HG03139 (cell line): ENCODE results near the gene NGF.

ENCODE experiments used
- ATAC-seq: cut with Tn5 transposase; IDR thresholded peaks from one replicate; pipeline ENCODE4 v1.9.1; 2021; ENCODE audit not compliant: unreplicated experiment

Gene NGF

DNA sequence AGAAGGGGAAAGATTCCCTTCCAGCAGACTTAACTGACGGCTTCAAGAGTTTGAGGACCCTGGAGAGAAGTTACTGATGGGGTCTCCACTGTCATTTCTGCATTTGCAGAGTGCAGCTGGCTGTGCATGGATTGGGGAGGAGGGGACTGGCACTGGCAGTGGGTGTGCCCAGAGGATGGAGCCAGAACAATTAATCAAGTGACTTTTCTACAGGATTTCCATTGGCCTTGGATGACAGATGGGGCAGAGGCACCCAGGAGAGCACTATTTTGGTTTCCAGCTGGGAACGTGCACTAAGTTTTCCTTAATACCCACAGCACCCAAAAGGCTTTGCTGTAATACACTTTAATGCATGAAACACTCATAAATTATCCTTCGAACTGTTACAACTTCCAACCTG lies 1.3 kb downstream of the NGF start:
- ATAC-seq, result no peak

- no peak for ATAC-seq
These were observed 5.0 kb downstream of the NGF start for GRCh38 chr1:115332813-115333608.

DNA sequence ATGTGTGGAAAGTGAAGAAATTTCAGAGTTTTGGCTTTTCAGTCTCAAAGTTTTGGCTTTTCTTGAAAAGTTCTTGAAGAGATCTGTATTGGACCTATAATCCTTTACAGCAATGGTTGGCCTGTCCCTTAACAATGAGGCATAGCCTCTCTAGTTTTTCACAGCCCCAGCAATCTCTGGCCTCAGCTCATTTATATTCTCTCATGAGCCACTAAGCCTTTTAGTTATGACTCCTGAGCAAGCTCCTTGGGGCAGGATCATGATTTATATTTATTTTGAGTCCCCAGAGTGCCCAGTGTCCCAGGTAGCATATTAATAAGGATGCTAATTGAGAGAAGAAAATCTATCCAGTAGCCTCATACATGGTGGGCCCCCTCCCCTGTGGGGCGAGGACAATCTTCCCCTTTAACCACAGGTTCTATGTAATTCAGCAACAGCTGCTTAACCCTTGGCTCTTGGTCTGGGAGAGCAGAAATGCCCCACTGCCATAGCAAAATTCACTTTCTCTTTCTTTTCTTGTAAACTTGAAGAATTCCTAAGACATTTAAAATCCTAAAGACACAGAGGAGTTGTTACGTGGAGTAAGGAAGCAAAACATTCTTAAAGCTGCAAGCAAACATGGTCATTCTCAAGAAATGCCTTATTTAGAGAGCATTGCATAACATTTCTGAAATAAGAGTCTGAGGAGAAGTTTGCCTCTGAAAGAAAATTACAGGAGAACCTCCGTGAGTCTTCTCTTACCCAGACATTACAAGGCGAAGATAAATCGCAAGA lies 6.3 kb downstream of the NGF start:
- no peak for ATAC-seq

- ATAC-seq, result no peak
These were observed 7.5 kb downstream of the NGF start for GRCh38 chr1:115330480-115331013.

GRCh38 chr1:115329965-115330364 lies 8.1 kb downstream of the NGF start:
- ATAC-seq, result no peak

DNA sequence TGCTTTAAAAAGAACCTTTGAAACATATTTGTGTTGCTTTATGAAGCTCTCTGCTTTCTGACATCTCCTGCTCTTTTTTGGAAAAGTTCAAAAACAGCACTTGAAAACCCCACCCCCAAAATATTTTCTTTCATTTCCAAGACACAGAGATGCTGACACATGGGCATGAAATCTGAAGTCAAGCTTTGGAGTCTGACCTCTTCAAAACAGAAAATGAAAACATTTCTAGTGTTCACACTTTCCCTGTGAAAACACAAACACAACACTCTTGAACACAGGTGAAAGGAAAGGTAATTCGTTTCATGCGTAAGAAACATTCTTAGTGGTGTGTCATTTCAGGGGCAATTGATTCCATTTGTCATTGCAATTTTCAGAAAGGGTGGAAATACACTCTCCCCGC lies 10.8 kb downstream of the NGF start:
- ATAC-seq, result no peak

- ATAC-seq, result no peak
These were observed 11.6 kb downstream of the NGF start for GRCh38 chr1:115326419-115326818.

DNA sequence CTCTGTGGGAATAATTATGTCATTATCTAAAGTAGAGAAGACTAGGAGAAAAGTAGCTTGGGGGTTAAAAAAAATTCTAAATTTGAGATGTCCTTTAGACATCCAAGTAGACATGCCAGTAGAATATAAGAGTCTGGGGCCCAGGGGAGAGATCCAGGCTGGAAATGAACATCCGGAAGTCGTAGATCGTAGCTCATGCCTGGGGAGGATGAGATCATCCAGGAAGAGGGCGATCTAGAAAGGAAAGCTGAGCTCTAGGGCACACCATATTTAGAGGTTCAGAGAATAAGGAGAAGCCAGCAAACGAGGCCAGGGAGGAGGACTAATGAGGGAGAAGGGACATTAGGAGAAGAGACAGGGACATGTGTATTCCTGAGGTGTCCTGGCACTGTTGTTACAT lies 12.2 kb downstream of the NGF start:
- ATAC-seq, result no peak

DNA sequence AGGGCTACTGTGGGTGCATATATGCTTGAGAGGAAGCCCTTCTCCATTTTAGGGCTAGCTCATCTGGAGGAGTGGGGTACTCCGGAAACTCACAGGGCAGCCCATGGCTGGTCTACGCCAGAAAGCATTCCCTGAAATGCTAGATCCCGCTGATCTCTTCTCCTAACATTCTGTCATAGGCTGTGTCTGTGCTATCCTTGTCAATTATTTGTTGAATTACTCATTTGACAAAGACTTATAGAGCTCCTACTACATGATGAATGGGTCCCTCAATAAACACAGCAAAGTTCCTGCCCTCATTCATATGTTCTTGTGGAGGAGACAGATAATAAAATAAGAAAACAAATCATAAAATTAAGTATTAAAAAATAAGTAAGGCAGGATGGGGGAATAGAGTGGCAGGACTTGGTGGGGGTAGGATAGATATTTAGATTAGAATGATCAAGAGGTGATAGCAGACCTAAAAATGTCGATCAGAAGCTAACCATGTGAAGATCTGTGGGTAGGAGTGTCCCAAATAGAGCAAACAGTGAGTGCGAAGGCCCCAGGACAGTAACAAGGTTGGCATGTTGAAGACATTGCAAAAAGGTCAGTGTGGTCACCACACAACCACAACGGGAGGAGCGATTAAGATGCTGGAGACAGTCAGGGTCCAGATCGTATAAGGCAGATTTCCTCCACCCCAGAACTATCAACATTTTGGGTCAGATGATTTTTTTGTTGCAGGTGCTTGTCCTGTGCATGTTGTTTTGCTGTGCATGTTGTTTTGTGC lies 13.2 kb downstream of the NGF start:
- ATAC-seq, result no peak

GRCh38 chr1:115323366-115324004 lies 14.6 kb downstream of the NGF start:
- ATAC-seq, result no peak

DNA sequence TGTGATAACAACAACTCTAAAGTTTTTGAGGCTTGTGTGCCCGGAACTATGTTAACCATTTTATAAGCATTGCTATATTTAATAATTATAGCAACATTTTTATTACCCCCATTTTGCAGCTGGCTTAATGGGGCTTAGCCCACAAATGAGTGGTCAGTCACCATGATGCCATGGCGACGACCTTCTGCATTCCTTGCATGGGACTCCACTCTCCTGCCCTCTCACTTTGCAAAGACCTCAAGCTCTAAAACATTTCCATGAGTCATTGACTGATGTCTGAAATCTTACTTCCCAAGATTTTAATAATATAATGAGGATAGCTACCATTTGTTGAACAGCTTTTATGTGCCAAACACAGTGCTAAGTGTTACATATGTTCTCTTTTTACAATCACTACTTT lies 15.4 kb downstream of the NGF start:
- no peak for ATAC-seq

GRCh38 chr1:115320377-115320776 lies 17.7 kb downstream of the NGF start:
- no peak for ATAC-seq

DNA sequence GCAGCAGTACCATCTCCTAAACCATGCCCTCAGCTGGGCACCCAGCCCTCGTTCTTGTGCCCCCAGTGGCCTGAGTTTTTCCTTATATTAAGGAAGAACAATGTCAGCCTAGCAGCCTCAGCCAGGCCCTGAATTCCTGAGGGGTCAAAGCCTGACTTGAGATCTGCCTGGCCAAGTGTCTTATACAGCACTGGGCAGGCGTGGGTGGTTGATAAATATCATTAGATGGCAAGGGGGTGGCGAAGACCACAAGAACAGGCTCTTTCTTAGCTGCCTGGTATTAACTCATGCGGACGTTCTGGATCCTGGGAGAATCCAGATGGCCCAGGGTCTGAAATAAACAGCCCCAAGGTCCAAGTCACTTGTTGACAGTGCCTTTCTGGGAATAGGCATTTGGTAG lies 18.3 kb downstream of the NGF start:
- ATAC-seq, result no peak

- no peak for ATAC-seq
These were observed 20.7 kb downstream of the NGF start for GRCh38 chr1:115317101-115318012.

DNA sequence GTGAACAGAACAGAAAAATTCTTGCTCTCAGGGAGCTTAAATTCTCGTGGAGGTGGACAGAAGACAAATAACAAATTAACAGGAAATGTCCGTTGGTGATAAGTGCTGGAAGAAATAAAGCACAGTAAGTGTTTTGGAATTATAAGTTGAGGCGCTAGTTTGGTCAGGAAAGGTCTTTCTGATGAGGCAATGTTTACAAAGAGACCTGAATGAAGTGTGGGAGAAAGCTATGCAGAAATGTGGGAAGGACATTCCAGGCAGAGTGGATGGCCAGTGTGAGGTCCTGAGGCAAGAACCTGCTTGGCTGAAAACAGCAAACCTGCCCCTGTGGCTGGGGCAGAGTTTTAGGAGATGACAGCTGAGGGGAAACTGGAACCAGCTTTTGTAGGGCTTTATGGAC lies 23.3 kb downstream of the NGF start:
- ATAC-seq, result no peak

DNA sequence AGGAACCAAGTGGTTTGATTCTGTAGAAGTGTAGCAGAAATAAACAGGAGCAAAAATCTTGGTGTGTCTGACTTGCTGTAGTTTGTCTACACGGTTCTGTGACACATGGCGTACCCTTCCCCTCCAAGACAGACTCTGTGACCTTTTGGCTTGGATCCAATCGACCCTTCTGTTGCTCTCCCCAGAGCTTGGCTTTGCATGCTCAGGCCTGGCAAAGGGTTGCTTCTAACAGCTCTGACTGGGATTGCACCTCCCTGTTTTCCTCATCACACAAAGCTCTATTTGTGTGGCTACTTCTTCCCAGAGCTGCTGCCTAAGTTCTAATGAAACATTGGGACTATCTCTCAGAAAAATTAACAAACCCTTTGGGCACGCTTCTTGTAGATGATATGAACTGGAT lies 24.0 kb downstream of the NGF start:
- ATAC-seq, result no peak

GRCh38 chr1:115313182-115313581 lies 24.9 kb downstream of the NGF start:
- ATAC-seq, result no peak

GRCh38 chr1:115312742-115313141 lies 25.3 kb downstream of the NGF start:
- ATAC-seq, result no peak

DNA sequence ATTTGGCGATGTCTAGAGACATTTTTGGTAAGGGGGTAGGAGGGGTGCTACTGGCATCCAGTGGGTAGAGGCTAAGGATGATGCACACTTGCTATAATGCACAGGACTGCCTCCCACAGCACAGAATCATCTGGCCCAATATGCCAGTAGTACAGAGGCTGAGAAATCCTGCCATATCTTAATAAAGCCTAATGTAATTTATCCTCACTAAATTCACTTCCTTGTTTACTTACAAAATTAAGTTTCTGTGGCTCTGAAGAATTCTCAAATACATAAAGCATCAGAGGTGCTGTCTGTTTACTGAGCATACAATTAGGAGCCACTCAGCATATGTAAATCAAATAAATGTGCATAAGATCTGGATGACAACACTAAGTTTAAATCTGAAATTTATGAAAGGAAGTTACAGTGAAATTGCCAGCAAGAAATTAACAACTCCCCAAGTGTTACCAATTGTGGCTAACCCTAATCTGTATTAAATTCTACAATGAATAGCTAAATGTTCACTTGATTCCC lies 26.5 kb downstream of the NGF start:
- no peak for ATAC-seq
